ENCODE data around the gene HLA-DQA1. TPM values are rescaled to one million over a fixed set of nuclear protein-coding genes. Genes with fewer than 3 reads are reported as not detected.
"Not testable (repeated sequence)": the region's sequence is repeated elsewhere in the genome, so short reads cannot be mapped to it uniquely, and the experiment has no call there.

Gene HLA-DQA1
- total and polyA plus RNA-seq, 2 experiments from 2014 or later: 0.42 TPM; not detected in 1

DNA sequence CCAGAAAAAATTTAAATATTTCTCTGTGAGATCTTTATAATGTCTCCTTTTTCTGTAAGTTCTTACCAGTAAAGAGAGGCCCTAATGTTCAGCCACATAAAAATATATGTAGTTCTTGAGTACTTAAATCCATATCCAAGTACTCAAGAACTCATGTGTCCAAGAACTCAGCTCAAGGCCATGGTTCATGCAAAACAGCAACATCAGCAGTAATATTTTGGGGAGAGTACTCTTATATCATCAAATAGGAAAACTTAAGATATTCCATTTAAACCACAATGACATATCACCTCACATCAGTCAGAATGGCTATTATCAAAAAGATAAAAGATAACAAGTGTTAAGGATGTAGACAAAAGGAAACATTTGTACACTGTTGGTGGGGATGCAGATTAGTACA is 32.7 kb downstream of the HLA-DQA1 start (continued):
- TF ChIP-seq, protein P1, sequence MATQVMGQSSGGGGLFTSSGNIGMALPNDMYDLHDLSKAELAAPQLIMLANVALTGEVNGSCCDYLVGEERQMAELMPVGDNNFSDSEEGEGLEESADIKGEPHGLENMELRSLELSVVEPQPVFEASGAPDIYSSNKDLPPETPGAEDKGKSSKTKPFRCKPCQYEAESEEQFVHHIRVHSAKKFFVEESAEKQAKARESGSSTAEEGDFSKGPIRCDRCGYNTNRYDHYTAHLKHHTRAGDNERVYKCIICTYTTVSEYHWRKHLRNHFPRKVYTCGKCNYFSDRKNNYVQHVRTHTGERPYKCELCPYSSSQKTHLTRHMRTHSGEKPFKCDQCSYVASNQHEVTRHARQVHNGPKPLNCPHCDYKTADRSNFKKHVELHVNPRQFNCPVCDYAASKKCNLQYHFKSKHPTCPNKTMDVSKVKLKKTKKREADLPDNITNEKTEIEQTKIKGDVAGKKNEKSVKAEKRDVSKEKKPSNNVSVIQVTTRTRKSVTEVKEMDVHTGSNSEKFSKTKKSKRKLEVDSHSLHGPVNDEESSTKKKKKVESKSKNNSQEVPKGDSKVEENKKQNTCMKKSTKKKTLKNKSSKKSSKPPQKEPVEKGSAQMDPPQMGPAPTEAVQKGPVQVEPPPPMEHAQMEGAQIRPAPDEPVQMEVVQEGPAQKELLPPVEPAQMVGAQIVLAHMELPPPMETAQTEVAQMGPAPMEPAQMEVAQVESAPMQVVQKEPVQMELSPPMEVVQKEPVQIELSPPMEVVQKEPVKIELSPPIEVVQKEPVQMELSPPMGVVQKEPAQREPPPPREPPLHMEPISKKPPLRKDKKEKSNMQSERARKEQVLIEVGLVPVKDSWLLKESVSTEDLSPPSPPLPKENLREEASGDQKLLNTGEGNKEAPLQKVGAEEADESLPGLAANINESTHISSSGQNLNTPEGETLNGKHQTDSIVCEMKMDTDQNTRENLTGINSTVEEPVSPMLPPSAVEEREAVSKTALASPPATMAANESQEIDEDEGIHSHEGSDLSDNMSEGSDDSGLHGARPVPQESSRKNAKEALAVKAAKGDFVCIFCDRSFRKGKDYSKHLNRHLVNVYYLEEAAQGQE (IDR thresholded peaks at IDR 0.05; ENCODE audit: unreplicated experiment): no peak

DNA sequence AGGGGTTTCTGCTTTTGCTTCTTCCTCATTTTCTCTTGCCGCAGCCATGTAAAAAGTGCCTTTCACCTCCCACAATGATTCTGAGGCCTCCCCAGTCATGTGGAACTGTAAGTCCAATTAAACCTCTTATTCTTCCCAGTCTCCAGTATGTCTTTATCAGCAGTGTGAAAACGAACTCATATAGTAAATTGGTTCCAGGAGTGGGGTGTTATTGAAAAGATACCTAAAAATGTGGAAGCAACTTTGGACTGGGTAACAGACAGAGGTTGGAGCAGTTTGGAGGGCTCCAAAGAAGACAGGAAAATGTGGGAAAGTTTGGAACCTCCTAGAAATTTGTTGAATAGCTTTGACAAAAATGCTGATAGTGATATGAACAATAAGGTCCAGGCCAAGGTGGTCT is 34.7 kb downstream of the HLA-DQA1 start:
- not testable (repeated sequence) for H3K36me3 Mint-ChIP-seq (ENCODE audit: low read depth); H3K4me1 ChIP-seq (ENCODE audit: insufficient read depth); H3K27ac Mint-ChIP-seq; DNase-seq (ENCODE audit: low spot score); H3K27ac ChIP-seq (ENCODE audit: low read depth); H3K27me3 ChIP-seq (ENCODE audit: insufficient read depth); H3K36me3 ChIP-seq (ENCODE audit: insufficient read depth); H3K4me3 Mint-ChIP-seq; H3K4me2 ChIP-seq; H3K27me3 Mint-ChIP-seq (ENCODE audit: insufficient read depth, low read depth, poor library complexity); H3K9me2 ChIP-seq (ENCODE audit: insufficient read depth); H3K4me3 ChIP-seq; H3F3A ChIP-seq (replicated peaks; ENCODE audit: low read depth); H2AFZ ChIP-seq; H3K4me1 Mint-ChIP-seq; H3K79me2 ChIP-seq (replicated peaks; ENCODE audit: insufficient read depth); H4K20me1 ChIP-seq (replicated peaks; ENCODE audit: insufficient read depth); ATAC-seq
- H3K9me3 Mint-ChIP-seq: peaks cover 26% of the 10 kb centered on the region

DNA sequence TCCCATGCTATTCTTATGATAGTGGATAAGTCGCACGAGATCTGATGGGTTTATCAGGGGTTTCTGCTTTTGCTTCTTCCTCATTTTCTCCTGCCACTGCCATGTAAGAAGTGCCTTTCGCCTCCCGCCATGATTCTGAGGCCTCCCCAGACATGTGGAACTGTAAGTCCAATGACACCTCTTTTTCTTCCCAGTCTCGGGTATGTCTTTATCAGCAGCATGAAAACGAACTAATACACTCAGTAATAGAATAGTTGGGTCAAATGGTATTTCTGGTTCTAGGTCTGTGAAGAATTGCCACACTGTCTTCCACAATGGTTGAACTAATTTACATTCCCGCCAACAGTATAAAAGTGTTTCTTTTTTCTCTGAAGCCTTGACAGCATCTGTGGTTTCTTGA is 36.9 kb downstream of the HLA-DQA1 start:
- not testable (repeated sequence) for H4K20me1 ChIP-seq (replicated peaks; ENCODE audit: insufficient read depth); H3K4me3 ChIP-seq; H3K27ac ChIP-seq (ENCODE audit: low read depth); H3K27me3 ChIP-seq (ENCODE audit: insufficient read depth); H3K4me3 Mint-ChIP-seq; H2AFZ ChIP-seq; H3F3A ChIP-seq (replicated peaks; ENCODE audit: low read depth); H3K9me2 ChIP-seq (ENCODE audit: insufficient read depth); H3K27ac Mint-ChIP-seq; H3K4me1 ChIP-seq (ENCODE audit: insufficient read depth); H3K4me1 Mint-ChIP-seq; H3K4me2 ChIP-seq; H3K27me3 Mint-ChIP-seq (ENCODE audit: insufficient read depth, low read depth, poor library complexity); DNase-seq (ENCODE audit: low spot score); ATAC-seq; H3K79me2 ChIP-seq (replicated peaks; ENCODE audit: insufficient read depth); H3K36me3 ChIP-seq (ENCODE audit: insufficient read depth)
- Mint-ChIP-seq H3K36me3 (ENCODE audit: low read depth) (peaks cover 13% of the 10 kb centered on the region; the same call in 2 of the 3 replicates), H3K9me3 (peaks cover 40% of the 10 kb centered on the region)

DNA sequence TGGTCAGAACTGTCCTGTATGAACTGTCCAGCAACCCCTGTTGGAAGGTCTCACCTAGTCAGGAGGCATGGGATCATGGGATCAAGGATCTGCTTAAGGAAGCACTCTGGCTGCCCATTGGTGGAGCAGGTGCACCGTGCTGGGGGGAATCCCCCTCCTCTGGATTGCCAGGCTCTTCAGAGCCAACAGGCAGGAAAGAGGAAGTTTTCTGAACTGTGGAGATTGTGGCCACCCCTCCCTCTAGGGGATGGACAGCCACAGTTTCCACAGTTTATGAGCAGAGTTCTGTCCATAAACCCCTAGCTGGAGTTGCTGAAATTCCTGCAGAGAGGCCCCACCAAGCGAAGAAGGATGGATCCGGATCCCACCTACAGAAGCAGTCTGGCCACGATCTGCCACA is 42.3 kb downstream of the HLA-DQA1 start:
- no peaks in the 10 kb centered on the region for H3K27me3 ChIP-seq (ENCODE audit: insufficient read depth)
- no peaks in the 10 kb centered on the region for H3K36me3 ChIP-seq (ENCODE audit: insufficient read depth)
- Mint-ChIP-seq H3K4me3 (no peak overlapping the region), H3K4me1 (no peaks in the 10 kb centered on the region), H3K36me3 (ENCODE audit: low read depth) (peaks cover 7% of the 10 kb centered on the region; the same call in 2 of the 3 replicates), H3K27ac (no peak overlapping the region), H3K27me3 (ENCODE audit: insufficient read depth, low read depth, poor library complexity) (no peaks in the 10 kb centered on the region), H3K9me3 (peaks cover 20% of the 10 kb centered on the region)
- ATAC-seq (no peak), DNase-seq (ENCODE audit: low spot score) (no peak)
- no peaks in the 10 kb centered on the region for H3K4me1 ChIP-seq (ENCODE audit: insufficient read depth)
- no peaks in the 10 kb centered on the region for H3K9me2 ChIP-seq (ENCODE audit: insufficient read depth)
- no peak overlapping the region for H3K27ac ChIP-seq (ENCODE audit: low read depth)
- no peaks in the 10 kb centered on the region for H3F3A ChIP-seq (replicated peaks; ENCODE audit: low read depth)
- H3K79me2 ChIP-seq (replicated peaks; ENCODE audit: insufficient read depth): no peaks in the 10 kb centered on the region
- no peak overlapping the region for H3K4me2 ChIP-seq
- H4K20me1 ChIP-seq (replicated peaks; ENCODE audit: insufficient read depth): no peaks in the 10 kb centered on the region
- H3K4me3 ChIP-seq: no peak overlapping the region
- H2AFZ ChIP-seq: no peak overlapping the region
- TF ChIP-seq STAT1 (IDR thresholded peaks at IDR 0.05; ENCODE audit: unreplicated experiment): no peak
- no peak for TF ChIP-seq NANOG (IDR thresholded peaks at IDR 0.05; ENCODE audit: borderline replicate concordance)
- TF ChIP-seq, protein P2, sequence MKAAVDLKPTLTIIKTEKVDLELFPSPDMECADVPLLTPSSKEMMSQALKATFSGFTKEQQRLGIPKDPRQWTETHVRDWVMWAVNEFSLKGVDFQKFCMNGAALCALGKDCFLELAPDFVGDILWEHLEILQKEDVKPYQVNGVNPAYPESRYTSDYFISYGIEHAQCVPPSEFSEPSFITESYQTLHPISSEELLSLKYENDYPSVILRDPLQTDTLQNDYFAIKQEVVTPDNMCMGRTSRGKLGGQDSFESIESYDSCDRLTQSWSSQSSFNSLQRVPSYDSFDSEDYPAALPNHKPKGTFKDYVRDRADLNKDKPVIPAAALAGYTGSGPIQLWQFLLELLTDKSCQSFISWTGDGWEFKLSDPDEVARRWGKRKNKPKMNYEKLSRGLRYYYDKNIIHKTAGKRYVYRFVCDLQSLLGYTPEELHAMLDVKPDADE (IDR thresholded peaks at IDR 0.05): no peak
- TF ChIP-seq ZNF114 (CRISPR knock-in tag; IDR thresholded peaks at IDR 0.05): no peak
- TF ChIP-seq, protein P1 (IDR thresholded peaks at IDR 0.05; ENCODE audit: unreplicated experiment): no peak
- no peak for TF ChIP-seq EZH2phosphoT487 (IDR thresholded peaks at IDR 0.05; ENCODE audit: unreplicated experiment)
- no peak for TF ChIP-seq ZNF331 (CRISPR knock-in tag; IDR thresholded peaks at IDR 0.05; ENCODE audit: low read depth)

Measured in GM23338 (cell line).